ENCODE measurements around the gene SLC19A1.

- TF ChIP-seq POLR2A (IDR thresholded peaks at IDR 0.05) (no peak), CTCF (IDR thresholded peaks at IDR 0.05) (no peak)
These were observed 8.2 kb downstream of the SLC19A1 start for GRCh38 chr21:45533846-45534635.
